Effector memory CD4-positive, alpha-beta T cell (primary cell): ENCODE data around the gene OSBPL1A.

Source experiments
- DNase-seq, 3 donors: peaks; one replicate each; pipeline ENCODE4 v3.0.0-alpha.2; 2020
- H3K27ac ChIP-seq: 2 replicates; pipeline ENCODE4 v1.7.0; 2013; ENCODE audit warnings: mild to moderate bottlenecking, low read length, moderate library complexity; ENCODE audit not compliant: insufficient read depth, poor library complexity, severe bottlenecking
- H3K27me3 ChIP-seq: replicated peaks from 2 replicates; pipeline ENCODE4 v1.7.0; 2013; ENCODE audit warnings: mild to moderate bottlenecking, low read length; ENCODE audit not compliant: insufficient read depth, control insufficient read depth, poor library complexity, severe bottlenecking
- H3K36me3 ChIP-seq: 2 replicates; pipeline ENCODE4 v1.7.0; 2013; ENCODE audit warnings: mild to moderate bottlenecking, low read length, moderate library complexity; ENCODE audit not compliant: control insufficient read depth, insufficient read depth
- H3K4me1 ChIP-seq: 2 replicates; pipeline ENCODE4 v1.7.0; 2013; ENCODE audit warnings: low read length, mild to moderate bottlenecking; ENCODE audit not compliant: control insufficient read depth, insufficient read depth, poor library complexity, severe bottlenecking
- H3K4me3 ChIP-seq: 2 replicates; pipeline ENCODE4 v1.7.0; 2013; ENCODE audit warnings: low read length, low read depth, mild to moderate bottlenecking; ENCODE audit not compliant: insufficient read depth, poor library complexity, severe bottlenecking
- H3K9me3 ChIP-seq: 2 replicates; pipeline ENCODE4 v1.7.0; 2013; ENCODE audit warnings: mild to moderate bottlenecking, low read length, moderate library complexity; ENCODE audit not compliant: control insufficient read depth

OSBPL1A gene

GRCh38 chr18:24319757-24320156 is 77.9 kb downstream of the OSBPL1A start:
- DNase-seq = no peak
- Histone ChIP-seq H3K9me3 (no peaks in the 10 kb centered on the region), H3K36me3 (no peaks in the 10 kb centered on the region), H3K4me3 (no peak overlapping the region), H3K4me1 (no peaks in the 10 kb centered on the region), H3K27ac (no peak overlapping the region), H3K27me3 (no peaks in the 10 kb centered on the region)

- Histone ChIP-seq H3K27me3 (no peaks in the 10 kb centered on the region), H3K4me3 (no peak overlapping the region), H3K9me3 (no peaks in the 10 kb centered on the region), H3K27ac (no peak overlapping the region), H3K36me3 (no peaks in the 10 kb centered on the region), H3K4me1 (no peaks in the 10 kb centered on the region)
- no peak for DNase-seq
Measured at GRCh38 chr18:24317370-24317769, 80.3 kb downstream of the OSBPL1A start.

GRCh38 chr18:24315170-24315569 is 82.5 kb downstream of the OSBPL1A start:
- no peaks in the 10 kb centered on the region for H3K9me3 ChIP-seq
- H3K36me3 ChIP-seq = no peaks in the 10 kb centered on the region
- no peaks in the 10 kb centered on the region for H3K27me3 ChIP-seq
- no peak overlapping the region for H3K4me3 ChIP-seq
- no peak overlapping the region for H3K27ac ChIP-seq
- no peak for DNase-seq
- H3K4me1 ChIP-seq = no peaks in the 10 kb centered on the region

GRCh38 chr18:24306201-24306600 is 91.4 kb downstream of the OSBPL1A start:
- Histone ChIP-seq H3K4me3 (no peak overlapping the region), H3K36me3 (no peaks in the 10 kb centered on the region), H3K9me3 (no peaks in the 10 kb centered on the region), H3K4me1 (no peaks in the 10 kb centered on the region), H3K27ac (no peak overlapping the region), H3K27me3 (no peaks in the 10 kb centered on the region)
- no peak for DNase-seq

- no peak overlapping the region for H3K4me3 ChIP-seq
- H3K4me1 ChIP-seq = no peaks in the 10 kb centered on the region
- no peaks in the 10 kb centered on the region for H3K27me3 ChIP-seq
- no peak overlapping the region for H3K27ac ChIP-seq
- H3K36me3 ChIP-seq = no peaks in the 10 kb centered on the region
- DNase-seq = no peak
- no peaks in the 10 kb centered on the region for H3K9me3 ChIP-seq
Measured at GRCh38 chr18:24300703-24301102, 96.9 kb downstream of the OSBPL1A start.

GRCh38 chr18:24296276-24296675 is 101.3 kb downstream of the OSBPL1A start:
- Histone ChIP-seq H3K4me1 (no peaks in the 10 kb centered on the region), H3K27me3 (no peaks in the 10 kb centered on the region), H3K4me3 (no peak overlapping the region), H3K9me3 (no peaks in the 10 kb centered on the region), H3K36me3 (no peaks in the 10 kb centered on the region), H3K27ac (no peak overlapping the region)
- DNase-seq = no peak

GRCh38 chr18:24293254-24293653 is 104.4 kb downstream of the OSBPL1A start:
- Histone ChIP-seq H3K4me3 (no peak overlapping the region), H3K9me3 (no peaks in the 10 kb centered on the region), H3K27me3 (no peaks in the 10 kb centered on the region), H3K36me3 (no peaks in the 10 kb centered on the region), H3K27ac (no peak overlapping the region), H3K4me1 (no peaks in the 10 kb centered on the region)
- no peak for DNase-seq

- Histone ChIP-seq H3K4me1 (no peaks in the 10 kb centered on the region), H3K27ac (no peak overlapping the region), H3K9me3 (no peaks in the 10 kb centered on the region), H3K4me3 (no peak overlapping the region), H3K36me3 (no peaks in the 10 kb centered on the region), H3K27me3 (no peaks in the 10 kb centered on the region)
- DNase-seq = no peak
Measured at GRCh38 chr18:24278591-24278990, 119.0 kb downstream of the OSBPL1A start.

GRCh38 chr18:24277516-24278195 is 120.0 kb downstream of the OSBPL1A start:
- H3K4me3 ChIP-seq = no peak overlapping the region
- no peak overlapping the region for H3K27ac ChIP-seq
- H3K9me3 ChIP-seq = no peaks in the 10 kb centered on the region
- H3K4me1 ChIP-seq = no peaks in the 10 kb centered on the region
- H3K36me3 ChIP-seq = no peaks in the 10 kb centered on the region
- no peak for DNase-seq
- no peaks in the 10 kb centered on the region for H3K27me3 ChIP-seq

- Histone ChIP-seq H3K4me3 (no peak overlapping the region), H3K36me3 (no peaks in the 10 kb centered on the region), H3K27ac (no peak overlapping the region), H3K27me3 (no peaks in the 10 kb centered on the region), H3K4me1 (peaks cover 2% of the 10 kb centered on the region), H3K9me3 (no peaks in the 10 kb centered on the region)
- no peak for DNase-seq
Measured at GRCh38 chr18:24276994-24277393, 120.6 kb downstream of the OSBPL1A start.
